BE2C (cell line): Measurements from ENCODE around the gene ADCY2.

Experiments
- DNase-seq: peaks from one replicate; pipeline ENCODE4 v3.0.0-alpha.2; 2020
- H3K27me3 ChIP-seq: fragments of 250-450 bp; sonication (Bioruptor Pico); 2 replicates; pipeline ENCODE4 v1.5.1; 2020; ENCODE audit warnings: mild to moderate bottlenecking
- H3K36me3 ChIP-seq: fragments of 250-450 bp; sonication (Bioruptor Pico); 2 replicates; pipeline ENCODE4 v1.5.1; 2020; ENCODE audit warnings: mild to moderate bottlenecking
- H3K4me1 ChIP-seq: fragments of 250-450 bp; sonication (Bioruptor Pico); 2 replicates; pipeline ENCODE4 v1.5.1; 2020
- H3K4me3 ChIP-seq: 2 replicates; pipeline ENCODE4 v1.5.1; 2011; ENCODE audit warnings: low read depth, low read length
- H3K9me3 ChIP-seq: fragments of 250-450 bp; sonication (Bioruptor Pico); 2 replicates; pipeline ENCODE4 v1.5.1; 2020
- CTCF ChIP-seq: IDR thresholded peaks from 2 replicates; pipeline ENCODE4 v1.5.1; 2012; ENCODE audit warnings: mild to moderate bottlenecking, low read depth, low read length

ADCY2 gene

GRCh38 chr5:7540736-7541485, 145.0 kb downstream of the ADCY2 start:
- no peak for TF ChIP-seq CTCF
- no peak for DNase-seq
- Histone ChIP-seq H3K9me3 (no peaks in the 10 kb centered on the region), H3K4me1 (no peaks in the 10 kb centered on the region), H3K27me3 (no peaks in the 10 kb centered on the region), H3K4me3 (no peak overlapping the region), H3K36me3 (no peaks in the 10 kb centered on the region)

GRCh38 chr5:7541898-7542297, 146.0 kb downstream of the ADCY2 start:
- Histone ChIP-seq H3K36me3 (no peaks in the 10 kb centered on the region), H3K27me3 (no peaks in the 10 kb centered on the region), H3K9me3 (no peaks in the 10 kb centered on the region), H3K4me1 (no peaks in the 10 kb centered on the region), H3K4me3 (no peak overlapping the region)
- TF ChIP-seq CTCF, result no peak
- DNase-seq, result no peak

- H3K9me3 ChIP-seq, result no peaks in the 10 kb centered on the region
- DNase-seq, result no peak
- no peaks in the 10 kb centered on the region for H3K36me3 ChIP-seq
- no peaks in the 10 kb centered on the region for H3K4me1 ChIP-seq
- TF ChIP-seq CTCF, result no peak
- H3K27me3 ChIP-seq, result no peaks in the 10 kb centered on the region
- H3K4me3 ChIP-seq, result no peak overlapping the region
Observed at GRCh38 chr5:7546555-7546954, 150.6 kb downstream of the ADCY2 start.

- Histone ChIP-seq H3K4me1 (no peaks in the 10 kb centered on the region), H3K36me3 (no peaks in the 10 kb centered on the region), H3K4me3 (no peak overlapping the region)
Observed at GRCh38 chr5:7548596-7548995, 152.7 kb downstream of the ADCY2 start.

GRCh38 chr5:7565559-7565958, 169.6 kb downstream of the ADCY2 start:
- Histone ChIP-seq H3K4me1 (no peaks in the 10 kb centered on the region), H3K27me3 (no peaks in the 10 kb centered on the region), H3K4me3 (no peak overlapping the region), H3K9me3 (no peaks in the 10 kb centered on the region), H3K36me3 (no peaks in the 10 kb centered on the region)
- DNase-seq, result no peak
- no peak for TF ChIP-seq CTCF

More at GRCh38 chr5:7548596-7548995, 152.7 kb downstream of the ADCY2 start:
- Histone ChIP-seq H3K27me3 (no peaks in the 10 kb centered on the region), H3K9me3 (no peaks in the 10 kb centered on the region)
- DNase-seq, result no peak
- no peak for TF ChIP-seq CTCF

- no peaks in the 10 kb centered on the region for H3K9me3 ChIP-seq
- TF ChIP-seq CTCF, result no peak
- H3K27me3 ChIP-seq, result no peaks in the 10 kb centered on the region
- no peak overlapping the region for H3K4me3 ChIP-seq
- no peaks in the 10 kb centered on the region for H3K36me3 ChIP-seq
- H3K4me1 ChIP-seq, result no peaks in the 10 kb centered on the region
- DNase-seq, result no peak
Observed at GRCh38 chr5:7576023-7576715, 180.2 kb downstream of the ADCY2 start.
